ENCODE results near the gene PSAP.
"Not testable (repeated sequence)": the region's sequence is repeated elsewhere in the genome, so short reads cannot be mapped to it uniquely, and the experiment has no call there.

- TF ChIP-seq EZH2 (IDR thresholded peaks at IDR 0.05; ENCODE audit: low read depth); CTCF (conservative IDR thresholded peaks at IDR 0.05): not testable (repeated sequence)
These were observed 529 bp upstream of the PSAP start for GRCh38 chr10:71851465-71852095.
